GM23248 (cell line): ENCODE data around the gene AKAP17A.

Source experiments
- EZH2 ChIP-seq: fragments of 200-600 bp; sonication (generic); IDR thresholded peaks from 2 replicates; pipeline ENCODE4 v1.6.1; 2018; ENCODE audit warnings: antibody characterized with exemption, mild to moderate bottlenecking; ENCODE audit not compliant: insufficient read depth, poor library complexity, severe bottlenecking
- EZH2phosphoT487 ChIP-seq: fragments of 200-600 bp; sonication (generic); IDR thresholded peaks from 2 replicates; pipeline ENCODE4 v1.6.1; 2018; ENCODE audit warnings: antibody characterized with exemption, moderate library complexity, mild to moderate bottlenecking, low read depth; ENCODE audit not compliant: insufficient read depth

- TF ChIP-seq EZH2: no peak
- TF ChIP-seq EZH2phosphoT487: no peak
These were observed 7.7 kb downstream of the AKAP17A start for GRCh38 chrX:1598876-1599790.
